GM23248 (cell line): ENCODE results near the gene ABTB1. TPM values are rescaled to one million over a fixed set of nuclear protein-coding genes. Genes with fewer than 3 reads are reported as not detected.
A peak's percentile ranks its signal among the peaks of the same experiment; 100 is the strongest.

ENCODE experiments used
- DNase-seq: peaks from one replicate; pipeline ENCODE4 v3.0.0-alpha.2; 2015
- H2AFZ ChIP-seq: fragments of 200-600 bp; sonication (generic); 2 replicates; pipeline ENCODE4 v1.6.1; 2016; ENCODE audit warnings: antibody characterized with exemption
- H3F3A ChIP-seq: fragments of 200-600 bp; sonication (generic); 2 replicates; pipeline ENCODE4 v1.6.1; 2016; ENCODE audit warnings: mild to moderate bottlenecking, antibody characterized with exemption, mixed run types; ENCODE audit not compliant: insufficient read depth
- H3K27ac ChIP-seq: fragments of 200-600 bp; sonication (generic); 2 replicates; pipeline ENCODE4 v1.5.1; 2016; ENCODE audit warnings: mild to moderate bottlenecking
- H3K27me3 ChIP-seq: fragments of 200-600 bp; sonication (generic); replicated peaks from 2 replicates; pipeline ENCODE4 v1.6.1; 2016; ENCODE audit warnings: mild to moderate bottlenecking; ENCODE audit not compliant: insufficient read depth
- H3K36me3 ChIP-seq: fragments of 200-600 bp; sonication (generic); 2 replicates; pipeline ENCODE4 v1.6.1; 2016; ENCODE audit warnings: low read depth, mild to moderate bottlenecking
- H3K4me1 ChIP-seq: fragments of 200-600 bp; sonication (generic); 2 replicates; pipeline ENCODE4 v1.6.1; 2016; ENCODE audit warnings: mild to moderate bottlenecking; ENCODE audit not compliant: insufficient read depth
- H3K4me2 ChIP-seq: fragments of 200-600 bp; sonication (generic); one replicate; pipeline ENCODE4 v1.6.1; 2016; ENCODE audit warnings: mild to moderate bottlenecking; ENCODE audit not compliant: unreplicated experiment
- H3K4me3 ChIP-seq: fragments of 200-600 bp; sonication (generic); 2 replicates; pipeline ENCODE4 v1.5.1; 2016; ENCODE audit warnings: mild to moderate bottlenecking
- H3K79me2 ChIP-seq: fragments of 200-600 bp; sonication (generic); 2 replicates; pipeline ENCODE4 v1.6.1; 2016; ENCODE audit warnings: mild to moderate bottlenecking; ENCODE audit not compliant: insufficient read depth
- H3K9ac ChIP-seq: fragments of 200-600 bp; sonication (generic); 2 replicates; pipeline ENCODE4 v1.6.1; 2016; ENCODE audit warnings: mild to moderate bottlenecking
- H3K9me2 ChIP-seq: fragments of 200-600 bp; sonication (generic); 2 replicates; pipeline ENCODE4 v1.6.1; 2016; ENCODE audit warnings: mixed run types, mild to moderate bottlenecking, moderate library complexity; ENCODE audit not compliant: insufficient read depth
- H3K9me3 ChIP-seq: fragments of 200-600 bp; sonication (generic); one replicate; pipeline ENCODE4 v1.6.1; 2017; ENCODE audit warnings: low read depth
- H4K20me1 ChIP-seq: fragments of 200-600 bp; sonication (generic); 2 replicates; pipeline ENCODE4 v1.6.0; 2016; ENCODE audit not compliant: insufficient read depth
- EZH2 ChIP-seq: fragments of 200-600 bp; sonication (generic); IDR thresholded peaks from 2 replicates; pipeline ENCODE4 v1.6.1; 2018; ENCODE audit warnings: antibody characterized with exemption, mild to moderate bottlenecking; ENCODE audit not compliant: insufficient read depth, poor library complexity, severe bottlenecking
- EZH2phosphoT487 ChIP-seq: fragments of 200-600 bp; sonication (generic); IDR thresholded peaks from 2 replicates; pipeline ENCODE4 v1.6.1; 2018; ENCODE audit warnings: antibody characterized with exemption, moderate library complexity, mild to moderate bottlenecking, low read depth; ENCODE audit not compliant: insufficient read depth
- WGBS, 2 experiments: methylation state at CpG; one replicate each; pipeline ENCODE4 v1.1.6; 2015 to 2017; ENCODE audit warnings: low lambda C conversion rate in 2 of 2, low coverage in 1 of 2; ENCODE audit errors: missing lambda C conversion rate in 2 of 2; 5-methylcytosine and 5-hydroxymethylcytosine counted together
- in situ Hi-C: fragments of 300-500 bp; cut with MboI; formaldehyde crosslinking; loops from 2 replicates; pipeline ENCODE4 v1.15.0; 2020
- polyA plus RNA-seq: library from polyadenylated mRNA; unstranded; fragments of >200 nt; fragmentation: Nextera tagmentation; extraction: Ambion mirVana; gene quantifications from 2 replicates; pipeline ENCODE4 v1.2.1, GENCODE V29; 2016
- total RNA-seq: library from RNA; depleted of rRNA; stranded (reverse); fragments of >200 nt; shearing (Covaris generic); gene quantifications from 2 replicates; pipeline ENCODE4 v1.2.3, GENCODE V29; 2014

Gene ABTB1
- total and polyA plus RNA-seq, 2 experiments from 2014 or later: 7.8 to 20.9 TPM

- H3K9ac ChIP-seq: peak overlapping the region; percentile 89
- TF ChIP-seq EZH2phosphoT487 (no peak), EZH2 (no peak)
- no peaks in the 10 kb centered on the region for H3K9me3 ChIP-seq
- peak; percentile 79 for DNase-seq
- WGBS, 2 experiments: 13% methylated on average over 43 to 49 of the region's 51 CpGs
- peak overlapping the region; percentile 86 for H3K4me3 ChIP-seq
- peak overlapping the region; percentile 83 for H2AFZ ChIP-seq
- H3K4me2 ChIP-seq: peak overlapping the region; percentile 89
- H3K79me2 ChIP-seq: peaks cover 9% of the 10 kb centered on the region; the same call in 1 of the 2 replicates
- no peaks in the 10 kb centered on the region for H3F3A ChIP-seq
- H3K4me1 ChIP-seq: no peaks in the 10 kb centered on the region
- in situ Hi-C loops: no loop called here
- H4K20me1 ChIP-seq: no peaks in the 10 kb centered on the region
- H3K36me3 ChIP-seq: no peaks in the 10 kb centered on the region
- no peaks in the 10 kb centered on the region for H3K9me2 ChIP-seq
- H3K27ac ChIP-seq: peak overlapping the region; percentile 23
- H3K27me3 ChIP-seq: no peaks in the 10 kb centered on the region
These were observed 694 bp downstream of the ABTB1 start for GRCh38 chr3:127673191-127674100.

- Histone ChIP-seq H3F3A (no peaks in the 10 kb centered on the region), H3K9ac (peak overlapping the region; percentile 89), H2AFZ (no peak overlapping the region), H3K79me2 (peaks cover 9% of the 10 kb centered on the region; the same call in 1 of the 2 replicates), H3K27me3 (no peaks in the 10 kb centered on the region), H3K9me3 (no peaks in the 10 kb centered on the region), H4K20me1 (no peaks in the 10 kb centered on the region), H3K4me1 (no peaks in the 10 kb centered on the region), H3K9me2 (no peaks in the 10 kb centered on the region), H3K27ac (no peak overlapping the region), H3K36me3 (no peaks in the 10 kb centered on the region), H3K4me2 (peak overlapping the region; percentile 89), H3K4me3 (peak overlapping the region; percentile 86; the same call in 1 of the 2 replicates)
- WGBS, 2 experiments: 89 to 91% methylated on average over 16 to 17 of the region's 17 CpGs
- no peak for DNase-seq
- in situ Hi-C loops: no loop called here
- TF ChIP-seq EZH2 (no peak), EZH2phosphoT487 (no peak)
These were observed 1.5 kb downstream of the ABTB1 start for GRCh38 chr3:127674101-127674721.

GRCh38 chr3:127674790-127675189 is 2.0 kb downstream of the ABTB1 start:
- DNase-seq: no peak
- 83 to 87% methylated on average over 8 of the region's 8 CpGs for WGBS, 2 experiments
- Histone ChIP-seq H3K4me2 (no peak overlapping the region), H4K20me1 (no peaks in the 10 kb centered on the region), H3K4me3 (no peak overlapping the region), H3K9me3 (no peaks in the 10 kb centered on the region), H3K9ac (no peak overlapping the region), H3K9me2 (no peaks in the 10 kb centered on the region), H3K36me3 (no peaks in the 10 kb centered on the region), H3K79me2 (peaks cover 9% of the 10 kb centered on the region; the same call in 1 of the 2 replicates), H2AFZ (no peak overlapping the region), H3K4me1 (no peaks in the 10 kb centered on the region), H3K27me3 (no peaks in the 10 kb centered on the region), H3K27ac (no peak overlapping the region), H3F3A (no peaks in the 10 kb centered on the region)
- TF ChIP-seq EZH2phosphoT487: no peak
- no peak for TF ChIP-seq EZH2
- in situ Hi-C loops: no loop called here

- TF ChIP-seq EZH2 (no peak), EZH2phosphoT487 (no peak)
- in situ Hi-C loops: no loop called here
These were observed 3.1 kb downstream of the ABTB1 start for GRCh38 chr3:127675651-127676391.

More at GRCh38 chr3:127675651-127676391, 3.1 kb downstream of the ABTB1 start:
- Histone ChIP-seq H3F3A (no peaks in the 10 kb centered on the region), H3K4me3 (no peak overlapping the region), H3K27ac (no peak overlapping the region), H2AFZ (no peak overlapping the region), H3K79me2 (peaks cover 9% of the 10 kb centered on the region; the same call in 1 of the 2 replicates), H3K4me2 (no peak overlapping the region), H3K9me2 (no peaks in the 10 kb centered on the region), H3K9ac (no peak overlapping the region), H3K4me1 (no peaks in the 10 kb centered on the region), H4K20me1 (no peaks in the 10 kb centered on the region), H3K36me3 (no peaks in the 10 kb centered on the region), H3K9me3 (no peaks in the 10 kb centered on the region), H3K27me3 (no peaks in the 10 kb centered on the region)
- no peak for DNase-seq
- WGBS, 2 experiments: 80 to 81% methylated on average over 29 of the region's 29 CpGs
